T-helper 2 cell treated with Interferon-gamma antibody and Interleukin-4, amounts not matched to agents 100 ng/mL and 5 ng/mL, for 36 hours (primary cell): Measurements from ENCODE around the gene RBMX. TPM values are rescaled to one million over a fixed set of nuclear protein-coding genes. Genes with fewer than 3 reads are reported as not detected.

Source experiments
- intact Hi-C: fragments of 100-400 bp; cut with micrococcal nuclease; formaldehyde crosslinking; loops from one replicate; pipeline ENCODE4 v1.15.1; 2023
- total RNA-seq: library from RNA; stranded (reverse); gene quantifications from 2 replicates; pipeline ENCODE4 v1.2.3, GENCODE V29; 2022

The RBMX gene
- total RNA-seq, 1 donor from 2014 or later: 255 TPM

DNA sequence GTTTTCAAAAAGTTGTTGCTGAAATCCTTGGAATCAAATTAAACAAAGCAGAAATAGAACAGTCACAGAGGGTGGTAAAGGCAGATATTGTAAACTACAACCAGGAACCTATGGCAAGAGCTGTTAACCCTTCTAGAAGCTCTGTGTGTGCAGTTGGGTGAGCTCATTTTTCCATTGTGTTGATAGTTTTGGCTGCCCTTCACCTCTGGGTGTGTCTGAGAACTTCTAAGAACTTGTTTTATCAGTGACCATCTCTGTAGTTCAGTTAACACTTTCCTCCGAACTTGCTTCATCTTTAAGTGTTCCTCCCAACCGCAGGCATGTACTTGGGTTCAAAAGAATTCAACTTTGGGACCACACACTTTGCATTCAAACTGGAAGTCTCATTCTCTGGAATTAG, 32.7 kb downstream of the RBMX start:
- intact Hi-C loops: loop anchor here (5.0 kb wide), 2 partner anchors 36 to 81 kb away; no protein-coding TSS in a partner anchor

DNA sequence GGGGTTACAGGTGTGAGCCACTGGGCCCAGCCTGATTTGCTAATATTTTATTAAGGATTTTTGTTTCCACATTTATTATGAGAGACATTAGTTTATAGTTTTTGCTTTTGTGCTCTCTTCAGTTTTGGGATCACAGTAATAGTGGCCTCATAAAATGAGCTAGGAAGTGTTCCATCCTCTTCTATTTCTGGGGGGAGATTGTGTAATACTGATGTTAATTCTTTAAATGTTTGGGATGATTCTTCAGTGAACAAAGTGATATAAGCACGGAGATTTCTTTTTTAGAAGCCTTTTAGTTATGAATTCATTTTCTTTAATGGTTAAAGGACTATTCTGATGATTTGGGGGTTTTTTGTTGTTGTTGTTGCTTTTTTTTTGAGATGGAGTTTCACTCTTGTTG, 41.3 kb downstream of the RBMX start:
- intact Hi-C loops: no loop called here

DNA sequence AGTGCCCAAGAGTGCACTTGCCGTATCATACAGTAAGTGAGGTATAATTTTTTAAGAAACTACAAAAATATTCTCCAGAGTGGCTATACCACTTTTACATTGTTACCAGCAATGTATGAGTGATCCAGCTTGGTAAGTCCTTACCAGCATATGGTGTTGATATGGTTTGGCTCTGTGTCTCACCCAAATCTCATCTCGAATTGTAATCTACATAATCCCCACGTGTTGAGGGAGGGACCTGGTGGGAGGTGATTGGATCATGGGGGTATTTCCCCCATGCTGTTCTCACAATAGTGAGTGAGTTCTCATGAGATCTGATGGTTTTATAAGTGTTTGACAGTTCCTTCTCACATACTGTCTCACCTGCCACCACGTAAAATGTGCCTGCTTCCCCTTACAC, 44.8 kb downstream of the RBMX start:
- intact Hi-C loops: no loop called here

DNA sequence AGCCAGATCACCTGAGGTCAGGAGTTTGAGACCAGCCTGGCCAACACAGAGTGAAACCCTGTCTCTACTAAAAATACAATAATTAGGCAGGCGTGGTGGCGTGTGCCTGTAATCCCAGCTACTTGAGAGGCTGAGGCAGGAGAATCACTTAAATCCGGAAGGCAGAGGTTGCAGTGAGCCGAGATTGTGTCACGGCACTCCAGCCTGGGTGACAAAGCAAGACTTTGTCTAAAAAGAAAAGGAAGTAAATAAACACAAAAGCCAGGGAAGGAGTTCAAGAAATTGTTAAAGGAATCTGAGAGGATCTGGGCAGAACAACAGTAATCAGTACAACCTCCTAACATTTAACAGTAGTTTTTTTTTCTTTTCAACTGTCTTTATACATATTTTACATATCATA, 51.1 kb downstream of the RBMX start:
- intact Hi-C loops: no loop called here

DNA sequence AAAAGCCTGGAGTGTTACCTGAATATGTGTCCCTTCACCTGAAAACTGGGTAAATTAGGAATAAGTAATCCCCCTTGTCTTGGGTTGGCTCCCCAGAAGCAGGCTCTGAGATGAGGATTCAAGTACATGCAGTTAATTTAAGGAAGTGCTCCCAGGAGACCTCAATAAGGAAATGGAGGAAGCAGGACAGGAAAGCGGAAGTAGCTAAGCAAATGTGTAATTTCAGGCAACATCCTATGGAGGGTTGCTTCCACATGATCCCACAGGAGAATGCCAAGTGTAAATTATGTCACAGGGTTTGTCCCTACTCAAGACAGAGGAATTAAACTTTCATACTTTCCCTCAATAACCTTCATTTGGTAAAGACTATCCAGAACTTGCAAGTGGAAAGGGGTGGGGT, 51.7 kb downstream of the RBMX start:
- intact Hi-C loops: no loop called here

DNA sequence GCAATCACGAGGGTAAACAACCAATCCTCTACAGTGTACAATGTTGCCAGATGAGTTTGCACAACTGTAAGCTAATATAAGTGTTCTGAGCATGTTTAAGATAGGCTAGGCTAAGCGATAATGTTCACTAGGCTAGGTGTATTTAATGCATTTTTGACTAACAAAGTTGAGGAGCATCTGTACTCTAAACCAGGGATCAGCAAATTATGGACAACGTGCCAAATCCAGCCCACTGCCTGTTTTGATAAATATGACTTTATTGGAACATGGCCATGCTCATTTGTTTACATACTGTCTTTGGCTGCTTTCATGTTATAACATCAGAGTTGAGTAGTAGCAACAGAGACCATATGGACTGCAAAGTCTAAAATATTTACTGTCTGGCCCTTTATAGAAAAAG, 53.5 kb downstream of the RBMX start:
- intact Hi-C loops: no loop called here

DNA sequence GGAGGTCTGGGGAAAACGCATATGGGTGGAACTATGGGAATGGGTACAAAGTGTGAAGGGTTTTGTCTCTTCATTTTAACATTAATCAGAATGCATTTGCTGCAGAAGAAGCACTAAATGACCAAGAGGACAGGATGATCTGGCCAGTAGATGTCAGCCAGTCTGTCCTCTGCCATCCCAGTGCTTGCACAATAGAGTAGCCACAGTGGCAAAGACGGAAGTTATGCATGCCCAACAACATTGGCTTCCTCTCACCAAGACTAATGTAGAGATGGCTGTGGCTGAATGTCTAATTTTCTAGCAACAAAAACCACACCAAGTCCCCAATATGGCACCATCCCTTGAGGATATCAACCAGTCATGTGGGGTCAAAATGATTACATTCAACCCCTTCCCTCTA, 54.8 kb downstream of the RBMX start:
- intact Hi-C loops: no loop called here

Other genes with a start within 250 kb of the RBMX start
- gene CD40LG, start 232.6 kb downstream of the RBMX start, total RNA-seq: 153 and 157 TPM in 2 replicates
- gene ARHGEF6, start 99.8 kb downstream of the RBMX start, total RNA-seq: 162 and 164 TPM in 2 replicates
- not detected in 2 replicates for gene GPR101, start 153.3 kb upstream of the RBMX start, total RNA-seq